ENCODE measurements around the gene SACS. TPM values are rescaled to one million over a fixed set of nuclear protein-coding genes. Genes with fewer than 3 reads are reported as not detected.

The SACS gene
- total RNA-seq, 1 experiment from 2014 or later = 21.1 TPM

GRCh38 chr13:23437916-23438315 is 4.4 kb upstream of the SACS start:
- ChIA-PET POLR2A (no interaction called here), CTCF (no interaction called here)
- no peak for DNase-seq (ENCODE audit: unreplicated experiment)
- BruUV-seq (replicated peaks) = no TSS peak
- Mint-ChIP-seq H3K27ac (ENCODE audit: low read depth, unreplicated experiment) (no peak overlapping the region), H3K4me3 (ENCODE audit: unreplicated experiment) (no peak overlapping the region), H3K9me3 (ENCODE audit: unreplicated experiment) (no peaks in the 10 kb centered on the region), H3K27me3 (ENCODE audit: insufficient read depth, unreplicated experiment) (no peaks in the 10 kb centered on the region), H3K4me1 (ENCODE audit: insufficient read depth, unreplicated experiment) (no peaks in the 10 kb centered on the region), H3K36me3 (ENCODE audit: insufficient read depth, unreplicated experiment) (no peaks in the 10 kb centered on the region)
- intact Hi-C loops (cut with micrococcal nuclease) = no loop called here
- TF ChIP-seq, protein P1, sequence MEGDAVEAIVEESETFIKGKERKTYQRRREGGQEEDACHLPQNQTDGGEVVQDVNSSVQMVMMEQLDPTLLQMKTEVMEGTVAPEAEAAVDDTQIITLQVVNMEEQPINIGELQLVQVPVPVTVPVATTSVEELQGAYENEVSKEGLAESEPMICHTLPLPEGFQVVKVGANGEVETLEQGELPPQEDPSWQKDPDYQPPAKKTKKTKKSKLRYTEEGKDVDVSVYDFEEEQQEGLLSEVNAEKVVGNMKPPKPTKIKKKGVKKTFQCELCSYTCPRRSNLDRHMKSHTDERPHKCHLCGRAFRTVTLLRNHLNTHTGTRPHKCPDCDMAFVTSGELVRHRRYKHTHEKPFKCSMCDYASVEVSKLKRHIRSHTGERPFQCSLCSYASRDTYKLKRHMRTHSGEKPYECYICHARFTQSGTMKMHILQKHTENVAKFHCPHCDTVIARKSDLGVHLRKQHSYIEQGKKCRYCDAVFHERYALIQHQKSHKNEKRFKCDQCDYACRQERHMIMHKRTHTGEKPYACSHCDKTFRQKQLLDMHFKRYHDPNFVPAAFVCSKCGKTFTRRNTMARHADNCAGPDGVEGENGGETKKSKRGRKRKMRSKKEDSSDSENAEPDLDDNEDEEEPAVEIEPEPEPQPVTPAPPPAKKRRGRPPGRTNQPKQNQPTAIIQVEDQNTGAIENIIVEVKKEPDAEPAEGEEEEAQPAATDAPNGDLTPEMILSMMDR (IDR thresholded peaks at IDR 0.05; ENCODE audit: unreplicated experiment) = no peak

- no peaks in the 10 kb centered on the region for H3K36me3 Mint-ChIP-seq (ENCODE audit: insufficient read depth, unreplicated experiment)
- TF ChIP-seq, protein P1 (IDR thresholded peaks at IDR 0.05; ENCODE audit: unreplicated experiment) = no peak
- ChIA-PET POLR2A (interaction anchor here (0.8 to 1.7 kb wide), 4 partner anchors 9 to 18 kb away, joined by 3 to 6 read pairs (median 4); no protein-coding TSS in a partner anchor), CTCF (interaction anchor here (0.6 to 1.0 kb wide), 2 partner anchors 29 to 1832 kb away, joined by 3 to 4 read pairs; no protein-coding TSS in a partner anchor)
- no peaks in the 10 kb centered on the region for H3K9me3 Mint-ChIP-seq (ENCODE audit: unreplicated experiment)
- no peak overlapping the region for H3K27ac Mint-ChIP-seq (ENCODE audit: low read depth, unreplicated experiment)
- no peaks in the 10 kb centered on the region for H3K4me1 Mint-ChIP-seq (ENCODE audit: insufficient read depth, unreplicated experiment)
- H3K27me3 Mint-ChIP-seq (ENCODE audit: insufficient read depth, unreplicated experiment) = no peaks in the 10 kb centered on the region
- DNase-seq (ENCODE audit: unreplicated experiment) = no peak
- no peak overlapping the region for H3K4me3 Mint-ChIP-seq (ENCODE audit: unreplicated experiment)
- no TSS peak for BruUV-seq (replicated peaks)
- intact Hi-C loops (cut with micrococcal nuclease) = no loop called here
Measured at GRCh38 chr13:23436680-23437079, 3.2 kb upstream of the SACS start.

- no peaks in the 10 kb centered on the region for H3K36me3 Mint-ChIP-seq (ENCODE audit: insufficient read depth, unreplicated experiment)
- H3K4me3 Mint-ChIP-seq (ENCODE audit: unreplicated experiment) = no peak overlapping the region
- no TSS peak for BruUV-seq (replicated peaks)
- no peaks in the 10 kb centered on the region for H3K4me1 Mint-ChIP-seq (ENCODE audit: insufficient read depth, unreplicated experiment)
- TF ChIP-seq, protein P1 (IDR thresholded peaks at IDR 0.05; ENCODE audit: unreplicated experiment) = no peak
- no peak for DNase-seq (ENCODE audit: unreplicated experiment)
- ChIA-PET POLR2A (no interaction called here), CTCF (no interaction called here)
- H3K27me3 Mint-ChIP-seq (ENCODE audit: insufficient read depth, unreplicated experiment) = no peaks in the 10 kb centered on the region
- intact Hi-C loops (cut with micrococcal nuclease) = no loop called here
- no peaks in the 10 kb centered on the region for H3K9me3 Mint-ChIP-seq (ENCODE audit: unreplicated experiment)
- no peak overlapping the region for H3K27ac Mint-ChIP-seq (ENCODE audit: low read depth, unreplicated experiment)
Measured at GRCh38 chr13:23434491-23434890, 989 bp upstream of the SACS start.

GRCh38 chr13:23432626-23433025 is 876 bp downstream of the SACS start:
- TF ChIP-seq, protein P1 (IDR thresholded peaks at IDR 0.05; ENCODE audit: unreplicated experiment) = no peak
- no TSS peak for BruUV-seq (replicated peaks)
- Mint-ChIP-seq H3K36me3 (ENCODE audit: insufficient read depth, unreplicated experiment) (no peaks in the 10 kb centered on the region), H3K4me1 (ENCODE audit: insufficient read depth, unreplicated experiment) (peaks cover 7% of the 10 kb centered on the region), H3K4me3 (ENCODE audit: unreplicated experiment) (no peak overlapping the region), H3K27ac (ENCODE audit: low read depth, unreplicated experiment) (no peak overlapping the region), H3K9me3 (ENCODE audit: unreplicated experiment) (no peaks in the 10 kb centered on the region), H3K27me3 (ENCODE audit: insufficient read depth, unreplicated experiment) (no peaks in the 10 kb centered on the region)
- intact Hi-C loops (cut with micrococcal nuclease) = no loop called here
- DNase-seq (ENCODE audit: unreplicated experiment) = no peak
- CTCF ChIA-PET = interaction anchor here (0.8 kb wide), 1 partner anchor 22 kb away, joined by 4 read pairs; no protein-coding TSS in a partner anchor
- POLR2A ChIA-PET = no interaction called here
